Measurements from ENCODE around the gene SDHB. TPM values are rescaled to one million over a fixed set of nuclear protein-coding genes. Genes with fewer than 3 reads are reported as not detected.

Gene SDHB
- polyA plus RNA-seq, 1 donor (not counting 4 experiments of a cell fraction or from before 2014, with no cell fraction given): 228 TPM

DNA sequence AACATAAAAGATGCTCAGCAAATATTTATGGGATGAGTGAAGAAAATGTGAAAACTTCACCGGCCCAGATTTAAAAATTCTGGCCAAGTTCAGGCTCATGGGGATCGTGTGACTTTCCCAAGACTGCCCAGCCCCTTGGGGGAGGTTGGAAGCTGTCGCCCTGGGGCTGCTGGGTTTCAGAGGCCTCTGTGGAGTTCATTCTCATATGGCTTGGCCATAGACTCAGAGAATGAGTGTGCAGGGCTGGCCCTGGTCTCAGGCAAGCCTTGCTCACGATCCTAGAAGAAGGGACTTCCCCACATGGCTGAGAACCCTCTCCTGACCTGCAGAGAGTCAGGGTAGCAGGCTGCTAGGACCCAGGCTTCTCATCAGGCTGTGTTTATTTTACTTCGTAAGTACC, 40.8 kb upstream of the SDHB start:
- H3K9me1 ChIP-seq (ENCODE audit: control insufficient read depth, extremely low read depth, insufficient read depth, low read length): no peaks in the 10 kb centered on the region
- TF ChIP-seq, protein P1, sequence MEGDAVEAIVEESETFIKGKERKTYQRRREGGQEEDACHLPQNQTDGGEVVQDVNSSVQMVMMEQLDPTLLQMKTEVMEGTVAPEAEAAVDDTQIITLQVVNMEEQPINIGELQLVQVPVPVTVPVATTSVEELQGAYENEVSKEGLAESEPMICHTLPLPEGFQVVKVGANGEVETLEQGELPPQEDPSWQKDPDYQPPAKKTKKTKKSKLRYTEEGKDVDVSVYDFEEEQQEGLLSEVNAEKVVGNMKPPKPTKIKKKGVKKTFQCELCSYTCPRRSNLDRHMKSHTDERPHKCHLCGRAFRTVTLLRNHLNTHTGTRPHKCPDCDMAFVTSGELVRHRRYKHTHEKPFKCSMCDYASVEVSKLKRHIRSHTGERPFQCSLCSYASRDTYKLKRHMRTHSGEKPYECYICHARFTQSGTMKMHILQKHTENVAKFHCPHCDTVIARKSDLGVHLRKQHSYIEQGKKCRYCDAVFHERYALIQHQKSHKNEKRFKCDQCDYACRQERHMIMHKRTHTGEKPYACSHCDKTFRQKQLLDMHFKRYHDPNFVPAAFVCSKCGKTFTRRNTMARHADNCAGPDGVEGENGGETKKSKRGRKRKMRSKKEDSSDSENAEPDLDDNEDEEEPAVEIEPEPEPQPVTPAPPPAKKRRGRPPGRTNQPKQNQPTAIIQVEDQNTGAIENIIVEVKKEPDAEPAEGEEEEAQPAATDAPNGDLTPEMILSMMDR (optimal IDR thresholded peaks at IDR 0.05 in 1 of 3, IDR thresholded peaks at IDR 0.05 in 1 of 3, conservative IDR thresholded peaks at IDR 0.05 in 1 of 3; ENCODE audit: extremely low read depth in 1 of 3, insufficient read depth in 2 of 3, low read length in 3 of 3): no peak
- no peak for TF ChIP-seq EZH2 (IDR thresholded peaks at IDR 0.05; ENCODE audit: low read length)
- H2AFZ ChIP-seq (ENCODE audit: control insufficient read depth, low read length): no peak overlapping the region
- peaks cover 3% of the 10 kb centered on the region for H3K27me3 ChIP-seq (ENCODE audit: control insufficient read depth, extremely low read depth, insufficient read depth, low read length)
- H3K79me2 ChIP-seq (ENCODE audit: control insufficient read depth, insufficient read depth, low read length): no peaks in the 10 kb centered on the region
- H3K4me1 ChIP-seq (ENCODE audit: control insufficient read depth, extremely low read depth, insufficient read depth, low read length): peaks cover 30% of the 10 kb centered on the region
- FAIRE-seq (peak; percentile 26), DNase-seq (ENCODE audit: low read depth, low spot score) (no peak)
- no peaks in the 10 kb centered on the region for H4K20me1 ChIP-seq (ENCODE audit: control insufficient read depth, extremely low read depth, insufficient read depth, low read length)
- no peak overlapping the region for H3K4me3 ChIP-seq (ENCODE audit: control insufficient read depth in 2 of 3, extremely low read depth in 1 of 3, insufficient read depth in 2 of 3, low read depth in 1 of 3, low read length in 3 of 3)
- no peak overlapping the region for H3K27ac ChIP-seq (ENCODE audit: control insufficient read depth, insufficient read depth, low read length)
- no peak overlapping the region for H3K4me2 ChIP-seq (ENCODE audit: control insufficient read depth, extremely low read depth, insufficient read depth, low read depth, low read length)
- no peaks in the 10 kb centered on the region for H3K36me3 ChIP-seq (ENCODE audit: control insufficient read depth in 2 of 2, extremely low read depth in 1 of 2, insufficient read depth in 2 of 2, low read length in 2 of 2)
- no peak overlapping the region for H3K9ac ChIP-seq (ENCODE audit: control insufficient read depth, extremely low read depth, insufficient read depth, low read length)
- dilution Hi-C loops (cut with MboI; ENCODE audit: extremely low pct_ligation_motif_present, low sequenced_read_pairs): no loop called here
- H3K9me3 ChIP-seq (ENCODE audit: control insufficient read depth, low read depth, low read length): peaks cover 2% of the 10 kb centered on the region

DNA sequence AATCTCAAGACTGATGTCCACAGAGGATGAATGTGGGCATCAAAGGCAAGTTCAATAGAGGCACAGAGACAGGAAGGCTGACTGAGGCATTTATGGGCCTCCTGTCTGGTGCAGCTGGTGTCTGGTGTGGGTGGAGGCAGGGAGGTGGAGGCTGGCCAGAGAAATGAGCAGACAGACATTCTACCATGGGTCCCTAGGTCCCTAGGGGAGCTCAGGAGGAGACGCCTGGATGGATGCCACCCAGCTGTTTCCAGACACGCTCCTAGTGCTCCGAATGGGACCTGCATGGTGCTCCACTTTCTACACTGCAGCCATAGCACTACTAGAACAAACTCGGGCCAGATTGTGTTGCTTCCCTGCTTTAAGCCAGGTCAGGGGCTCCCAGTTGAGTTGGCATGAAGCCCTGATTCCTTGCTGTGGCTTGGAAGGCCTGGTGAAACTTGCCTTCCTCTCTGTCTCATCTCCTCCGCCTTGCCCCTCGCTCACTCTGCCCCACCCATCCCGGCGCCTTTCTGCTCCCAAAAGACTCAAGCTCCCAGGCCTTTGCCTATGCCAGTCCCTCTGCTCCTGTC, 40.1 kb upstream of the SDHB start:
- H3K36me3 ChIP-seq (ENCODE audit: control insufficient read depth in 2 of 2, extremely low read depth in 1 of 2, insufficient read depth in 2 of 2, low read length in 2 of 2): no peaks in the 10 kb centered on the region
- H3K9me3 ChIP-seq (ENCODE audit: control insufficient read depth, low read depth, low read length): peaks cover 2% of the 10 kb centered on the region
- FAIRE-seq (no peak), DNase-seq (ENCODE audit: low read depth, low spot score) (no peak)
- no peaks in the 10 kb centered on the region for H3K9me1 ChIP-seq (ENCODE audit: control insufficient read depth, extremely low read depth, insufficient read depth, low read length)
- H4K20me1 ChIP-seq (ENCODE audit: control insufficient read depth, extremely low read depth, insufficient read depth, low read length): no peaks in the 10 kb centered on the region
- TF ChIP-seq EZH2 (IDR thresholded peaks at IDR 0.05; ENCODE audit: low read length): no peak
- TF ChIP-seq, protein P1 (optimal IDR thresholded peaks at IDR 0.05 in 1 of 3, IDR thresholded peaks at IDR 0.05 in 1 of 3, conservative IDR thresholded peaks at IDR 0.05 in 1 of 3; ENCODE audit: extremely low read depth in 1 of 3, insufficient read depth in 2 of 3, low read length in 3 of 3): no peak
- H3K27ac ChIP-seq (ENCODE audit: control insufficient read depth, insufficient read depth, low read length): no peak overlapping the region
- peaks cover 30% of the 10 kb centered on the region for H3K4me1 ChIP-seq (ENCODE audit: control insufficient read depth, extremely low read depth, insufficient read depth, low read length)
- no peaks in the 10 kb centered on the region for H3K79me2 ChIP-seq (ENCODE audit: control insufficient read depth, insufficient read depth, low read length)
- no peak overlapping the region for H3K4me2 ChIP-seq (ENCODE audit: control insufficient read depth, extremely low read depth, insufficient read depth, low read depth, low read length)
- H3K27me3 ChIP-seq (ENCODE audit: control insufficient read depth, extremely low read depth, insufficient read depth, low read length): peaks cover 3% of the 10 kb centered on the region
- dilution Hi-C loops (cut with MboI; ENCODE audit: extremely low pct_ligation_motif_present, low sequenced_read_pairs): no loop called here
- H3K9ac ChIP-seq (ENCODE audit: control insufficient read depth, extremely low read depth, insufficient read depth, low read length): no peak overlapping the region
- peak overlapping the region; percentile 39 for H2AFZ ChIP-seq (ENCODE audit: control insufficient read depth, low read length)
- H3K4me3 ChIP-seq (ENCODE audit: control insufficient read depth in 2 of 3, extremely low read depth in 1 of 3, insufficient read depth in 2 of 3, low read depth in 1 of 3, low read length in 3 of 3): no peak overlapping the region

All from keratinocyte (primary cell).